ENCODE measurements around the gene ZP2.
"Not testable (repeated sequence)": the region's sequence is repeated elsewhere in the genome, so short reads cannot be mapped to it uniquely, and the experiment has no call there.

Gene ZP2

GRCh38 chr16:21217121-21217520 lies 5.7 kb upstream of the ZP2 start:
- no peak for DNase-seq (ENCODE audit: low read depth in 2 of 2)

GRCh38 chr16:21214086-21214485 lies 2.7 kb upstream of the ZP2 start:
- no peak for DNase-seq (ENCODE audit: low read depth in 2 of 2)

- no peak for DNase-seq (ENCODE audit: low read depth in 2 of 2)
Measured at GRCh38 chr16:21208446-21209230, 2.7 kb downstream of the ZP2 start.

- no peak for DNase-seq (ENCODE audit: low read depth in 2 of 2)
Measured at GRCh38 chr16:21206550-21206949, 4.8 kb downstream of the ZP2 start.

GRCh38 chr16:21205303-21205702 lies 6.1 kb downstream of the ZP2 start:
- DNase-seq (ENCODE audit: low read depth in 2 of 2) = no peak

GRCh38 chr16:21203155-21203797 lies 8.1 kb downstream of the ZP2 start:
- no peak for DNase-seq (ENCODE audit: low read depth in 2 of 2)

GRCh38 chr16:21199607-21200218 lies 11.7 kb downstream of the ZP2 start:
- DNase-seq (ENCODE audit: low read depth in 2 of 2) = no peak

- DNase-seq (ENCODE audit: low read depth in 2 of 2) = no peak
Measured at GRCh38 chr16:21197621-21198020, 13.8 kb downstream of the ZP2 start.

- DNase-seq (ENCODE audit: low read depth in 2 of 2) = no peak
Measured at GRCh38 chr16:21197112-21197511, 14.3 kb downstream of the ZP2 start.

GRCh38 chr16:21195330-21195729 lies 16.0 kb downstream of the ZP2 start:
- not testable (repeated sequence) for DNase-seq (ENCODE audit: low read depth in 2 of 2)

GRCh38 chr16:21194771-21195301 lies 16.5 kb downstream of the ZP2 start:
- no peak for DNase-seq (ENCODE audit: low read depth in 2 of 2)

GRCh38 chr16:21192991-21193390 lies 18.4 kb downstream of the ZP2 start:
- no peak for DNase-seq (ENCODE audit: low read depth in 2 of 2)

GRCh38 chr16:21190599-21190998 lies 20.8 kb downstream of the ZP2 start:
- no peak for DNase-seq (ENCODE audit: low read depth in 2 of 2)

- DNase-seq (ENCODE audit: low read depth in 2 of 2) = no peak
Measured at GRCh38 chr16:21190013-21190412, 21.4 kb downstream of the ZP2 start.

- no peak for DNase-seq (ENCODE audit: low read depth in 2 of 2)
Measured at GRCh38 chr16:21189311-21189710, 22.1 kb downstream of the ZP2 start.

- no peak for DNase-seq (ENCODE audit: low read depth in 2 of 2)
Measured at GRCh38 chr16:21186326-21186691, 25.1 kb downstream of the ZP2 start.

GRCh38 chr16:21185659-21186325 lies 25.6 kb downstream of the ZP2 start:
- no peak for DNase-seq (ENCODE audit: low read depth in 2 of 2)

GRCh38 chr16:21184834-21185233 lies 26.5 kb downstream of the ZP2 start:
- DNase-seq (ENCODE audit: low read depth in 2 of 2) = no peak

GRCh38 chr16:21183995-21184394 lies 27.4 kb downstream of the ZP2 start:
- DNase-seq (ENCODE audit: low read depth in 2 of 2) = no peak

GRCh38 chr16:21179983-21180365 lies 31.4 kb downstream of the ZP2 start:
- DNase-seq (ENCODE audit: low read depth in 2 of 2) = no peak

- no peak for DNase-seq (ENCODE audit: low read depth in 2 of 2)
Measured at GRCh38 chr16:21179126-21179982, 32.0 kb downstream of the ZP2 start.

Measured in stimulated activated CD8-positive, alpha-beta memory T cell treated with anti-CD3 and anti-CD28 coated beads, Interleukin-15, amount 100 ng/mL, for 4 hours (primary cell).